AG09319 (cell line): Measurements from ENCODE around the gene DDOST.

ENCODE experiments used
- DNase-seq: peaks from one replicate; pipeline ENCODE4 v3.0.0-alpha.2; 2010; ENCODE audit warnings: low read depth; ENCODE audit errors: extremely low read depth
- TF ChIP-seq, protein P1 (sequence below): IDR thresholded peaks from 2 replicates; pipeline ENCODE4 v1.5.1; 2011; ENCODE audit warnings: low read depth, mild to moderate bottlenecking, inconsistent platforms, low read length, moderate library complexity

DDOST gene

DNA sequence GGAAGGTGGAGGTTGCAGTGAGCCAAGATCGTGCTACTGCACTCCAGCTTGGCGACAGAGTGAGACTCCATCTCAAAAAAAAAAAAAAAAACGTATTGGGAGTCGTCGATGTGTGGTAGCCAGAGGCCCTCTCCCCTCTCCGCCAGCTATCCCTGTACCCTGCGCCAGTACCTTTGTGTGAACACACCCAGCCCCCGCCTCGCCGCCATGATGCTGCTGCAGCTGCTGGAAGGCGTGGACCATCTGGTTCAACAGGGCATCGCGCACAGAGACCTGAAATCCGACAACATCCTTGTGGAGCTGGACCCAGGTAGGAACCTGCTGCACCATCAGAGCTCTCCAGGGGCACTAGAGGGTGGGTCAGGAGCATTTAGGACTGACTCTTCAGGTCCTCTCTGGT, 15.8 kb downstream of the DDOST start:
- no peak for DNase-seq
- TF ChIP-seq, protein P1, sequence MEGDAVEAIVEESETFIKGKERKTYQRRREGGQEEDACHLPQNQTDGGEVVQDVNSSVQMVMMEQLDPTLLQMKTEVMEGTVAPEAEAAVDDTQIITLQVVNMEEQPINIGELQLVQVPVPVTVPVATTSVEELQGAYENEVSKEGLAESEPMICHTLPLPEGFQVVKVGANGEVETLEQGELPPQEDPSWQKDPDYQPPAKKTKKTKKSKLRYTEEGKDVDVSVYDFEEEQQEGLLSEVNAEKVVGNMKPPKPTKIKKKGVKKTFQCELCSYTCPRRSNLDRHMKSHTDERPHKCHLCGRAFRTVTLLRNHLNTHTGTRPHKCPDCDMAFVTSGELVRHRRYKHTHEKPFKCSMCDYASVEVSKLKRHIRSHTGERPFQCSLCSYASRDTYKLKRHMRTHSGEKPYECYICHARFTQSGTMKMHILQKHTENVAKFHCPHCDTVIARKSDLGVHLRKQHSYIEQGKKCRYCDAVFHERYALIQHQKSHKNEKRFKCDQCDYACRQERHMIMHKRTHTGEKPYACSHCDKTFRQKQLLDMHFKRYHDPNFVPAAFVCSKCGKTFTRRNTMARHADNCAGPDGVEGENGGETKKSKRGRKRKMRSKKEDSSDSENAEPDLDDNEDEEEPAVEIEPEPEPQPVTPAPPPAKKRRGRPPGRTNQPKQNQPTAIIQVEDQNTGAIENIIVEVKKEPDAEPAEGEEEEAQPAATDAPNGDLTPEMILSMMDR: no peak

DNA sequence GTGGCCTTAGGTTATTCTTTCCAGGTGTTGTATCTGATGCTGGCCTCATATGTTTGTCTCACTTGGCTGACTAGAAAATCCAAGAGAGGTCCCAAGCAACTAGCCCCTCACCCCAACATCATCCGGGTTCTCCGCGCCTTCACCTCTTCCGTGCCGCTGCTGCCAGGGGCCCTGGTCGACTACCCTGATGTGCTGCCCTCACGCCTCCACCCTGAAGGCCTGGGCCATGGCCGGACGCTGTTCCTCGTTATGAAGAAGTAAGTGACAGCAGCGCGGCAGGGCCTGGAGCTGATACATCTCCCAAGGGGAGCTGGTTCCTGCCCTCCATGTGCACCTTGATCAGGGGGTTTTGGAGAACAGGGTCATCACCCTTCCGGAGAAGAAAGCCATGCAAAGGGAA, 16.8 kb downstream of the DDOST start:
- TF ChIP-seq, protein P1: no peak

DNA sequence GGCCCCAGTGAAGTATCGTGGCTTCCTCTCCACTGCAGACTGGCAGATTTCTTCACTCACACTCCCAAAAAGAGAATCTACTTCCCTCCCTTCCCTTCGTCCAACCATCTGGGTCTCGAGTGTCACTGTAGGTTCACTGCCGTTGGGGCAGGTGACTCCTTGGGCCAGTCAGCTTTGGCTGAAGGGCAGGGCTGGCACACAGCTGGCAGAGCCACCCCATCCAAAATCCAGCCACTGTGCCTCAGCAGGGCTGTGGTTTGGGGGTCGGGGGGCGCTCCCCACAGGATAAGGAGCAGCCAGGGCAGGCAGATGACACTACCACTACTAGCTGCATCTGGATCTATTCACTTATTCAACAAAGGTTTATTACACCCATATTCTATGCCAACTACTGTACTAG, 18.1 kb downstream of the DDOST start:
- TF ChIP-seq, protein P1: no peak
- no peak for DNase-seq

More for the DNA sequence above, 16.8 kb downstream of the DDOST start:
- no peak for DNase-seq

DNA sequence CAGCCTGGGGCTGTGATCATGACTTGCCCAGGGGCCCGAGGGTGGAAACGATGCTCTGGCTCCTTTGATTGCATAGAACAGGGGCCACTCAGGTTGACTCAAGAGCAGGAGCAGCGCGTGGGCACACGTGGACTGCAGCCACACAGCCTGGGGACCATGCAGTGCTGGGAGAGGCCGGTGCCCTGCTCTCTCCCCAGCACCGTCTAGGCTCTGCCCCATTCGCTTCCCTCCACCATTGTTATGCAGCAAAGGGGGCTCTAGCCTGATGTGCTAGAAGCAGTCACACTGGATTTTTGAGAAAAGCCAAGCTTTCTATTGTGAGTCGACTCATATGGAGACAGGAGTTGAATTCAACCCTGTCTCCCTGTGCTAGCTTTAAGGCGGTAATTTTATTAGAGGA, 19.2 kb downstream of the DDOST start:
- no peak for DNase-seq
- TF ChIP-seq, protein P1: no peak

DNA sequence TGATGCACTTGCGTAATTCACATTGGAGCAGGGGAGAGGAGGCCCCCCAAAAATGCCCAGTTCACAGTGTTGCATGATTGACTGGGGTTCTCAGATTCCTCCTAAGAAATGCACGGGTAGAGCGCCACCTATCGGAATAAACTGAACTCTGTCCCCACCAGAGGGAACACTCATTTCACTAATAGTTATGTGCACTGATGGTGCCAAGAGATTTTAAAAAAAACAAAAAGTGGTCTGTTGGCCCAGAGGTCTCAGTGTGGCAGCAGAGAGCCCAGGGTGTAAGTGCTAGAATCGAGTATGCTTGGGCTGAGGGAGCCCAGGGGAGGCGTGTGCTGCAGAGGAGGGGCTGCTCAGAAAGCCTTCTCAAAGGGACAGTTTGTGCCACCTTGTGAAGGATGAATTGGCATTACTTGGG, 21.0 kb downstream of the DDOST start:
- no peak for DNase-seq
- TF ChIP-seq, protein P1: peak; percentile 73

DNA sequence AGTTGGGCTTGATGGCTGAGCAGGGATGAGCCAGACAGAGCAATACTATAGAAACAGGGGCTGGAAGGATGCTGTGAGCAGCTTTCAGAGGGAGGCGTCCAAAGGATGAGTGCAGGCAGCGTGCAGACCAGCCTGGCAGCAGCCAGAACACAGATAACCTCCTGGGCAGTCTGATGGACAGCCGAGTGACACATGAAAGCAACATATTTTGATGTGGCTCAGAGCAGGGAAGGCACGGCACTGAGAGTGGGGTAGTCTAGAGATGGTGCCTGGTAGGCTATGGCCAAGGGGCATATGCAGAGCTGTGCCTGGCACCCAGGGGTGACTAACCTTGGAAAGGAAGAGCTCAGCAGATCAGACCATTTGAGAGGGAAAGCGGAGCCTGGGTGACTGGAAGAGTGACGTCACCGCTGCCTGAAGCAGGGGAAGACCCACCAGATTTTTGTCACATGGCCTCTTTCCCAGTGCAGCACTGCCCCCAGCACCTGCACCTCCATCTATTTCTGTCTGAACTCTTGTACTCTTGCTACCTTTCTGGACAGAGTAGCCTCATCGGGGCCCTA, 24.3 kb downstream of the DDOST start:
- TF ChIP-seq, protein P1: no peak
- no peak for DNase-seq

DNA sequence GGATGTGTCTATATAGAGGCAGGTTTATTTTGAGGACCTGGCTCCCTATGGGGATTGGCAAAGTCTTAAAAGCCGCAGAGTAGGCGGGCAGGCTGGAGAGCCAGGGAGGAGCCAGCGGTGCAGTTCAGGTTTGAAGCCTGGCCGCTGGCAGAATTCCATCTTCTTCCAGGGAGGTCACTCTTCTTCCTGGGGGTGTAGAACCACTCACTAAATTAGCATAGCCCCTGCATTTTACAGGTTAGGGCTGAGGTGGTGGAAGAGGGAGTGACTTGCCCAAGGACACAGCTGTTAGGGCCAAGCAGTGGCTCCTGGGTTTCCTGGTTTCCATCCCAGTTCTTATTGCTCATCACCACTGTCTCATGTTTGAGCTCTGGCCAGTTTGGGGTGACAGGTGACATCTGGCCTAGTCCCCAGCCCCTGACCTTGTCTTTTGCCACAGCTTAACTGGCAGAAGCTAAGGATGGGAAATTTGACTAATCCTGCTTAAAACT, 26.5 kb downstream of the DDOST start:
- TF ChIP-seq, protein P1: no peak
- no peak for DNase-seq
